ENCODE data around the gene USP34.

Gene USP34

GRCh38 chr2:61235716-61236115, 235.2 kb downstream of the USP34 start:
- Mint-ChIP-seq H3K36me3 (ENCODE audit: low read depth) (peaks cover 56% of the 10 kb centered on the region), H3K4me1 (no peaks in the 10 kb centered on the region), H3K4me3 (no peak overlapping the region), H3K27ac (peak overlapping the region in 1 of 3 experiments; percentile 49), H3K9me3 (no peaks in the 10 kb centered on the region), H3K27me3 (ENCODE audit: low read depth) (no peaks in the 10 kb centered on the region)
- TF ChIP-seq CTCF (IDR thresholded peaks at IDR 0.05; ENCODE audit: unreplicated experiment in 3 of 3): no peak

GRCh38 chr2:61233581-61233980, 237.3 kb downstream of the USP34 start:
- TF ChIP-seq CTCF (IDR thresholded peaks at IDR 0.05; ENCODE audit: unreplicated experiment in 3 of 3): no peak
- Mint-ChIP-seq H3K27ac (no peak overlapping the region), H3K36me3 (ENCODE audit: low read depth) (peaks cover 61% of the 10 kb centered on the region), H3K9me3 (no peaks in the 10 kb centered on the region), H3K27me3 (ENCODE audit: low read depth) (no peaks in the 10 kb centered on the region), H3K4me3 (no peak overlapping the region), H3K4me1 (no peaks in the 10 kb centered on the region)

GRCh38 chr2:61229936-61230335, 241.0 kb downstream of the USP34 start:
- H3K27me3 Mint-ChIP-seq (ENCODE audit: low read depth): no peaks in the 10 kb centered on the region
- no peak overlapping the region for H3K4me3 Mint-ChIP-seq
- TF ChIP-seq CTCF (IDR thresholded peaks at IDR 0.05; ENCODE audit: unreplicated experiment in 3 of 3): no peak
- H3K27ac Mint-ChIP-seq: no peak overlapping the region
- H3K36me3 Mint-ChIP-seq (ENCODE audit: low read depth): peaks cover 79% of the 10 kb centered on the region
- H3K9me3 Mint-ChIP-seq: no peaks in the 10 kb centered on the region
- H3K4me1 Mint-ChIP-seq: no peaks in the 10 kb centered on the region

- no peak overlapping the region for H3K4me3 Mint-ChIP-seq
- H3K27ac Mint-ChIP-seq: no peak overlapping the region
- no peaks in the 10 kb centered on the region for H3K9me3 Mint-ChIP-seq
- peaks cover 77% of the 10 kb centered on the region for H3K36me3 Mint-ChIP-seq (ENCODE audit: low read depth)
- H3K27me3 Mint-ChIP-seq (ENCODE audit: low read depth): no peaks in the 10 kb centered on the region
- no peak for TF ChIP-seq CTCF (IDR thresholded peaks at IDR 0.05; ENCODE audit: unreplicated experiment in 3 of 3)
- H3K4me1 Mint-ChIP-seq: no peaks in the 10 kb centered on the region
These were observed 248.3 kb downstream of the USP34 start for GRCh38 chr2:61222567-61222966.

- Mint-ChIP-seq H3K4me1 (no peaks in the 10 kb centered on the region), H3K9me3 (no peaks in the 10 kb centered on the region), H3K27me3 (ENCODE audit: low read depth) (no peaks in the 10 kb centered on the region), H3K4me3 (no peak overlapping the region), H3K36me3 (ENCODE audit: low read depth) (peaks cover 72% of the 10 kb centered on the region), H3K27ac (no peak overlapping the region)
- no peak for TF ChIP-seq CTCF (IDR thresholded peaks at IDR 0.05; ENCODE audit: unreplicated experiment in 3 of 3)
These were observed 249.1 kb downstream of the USP34 start for GRCh38 chr2:61221819-61222218.

- TF ChIP-seq CTCF (IDR thresholded peaks at IDR 0.05; ENCODE audit: unreplicated experiment in 3 of 3): no peak
- Mint-ChIP-seq H3K27me3 (ENCODE audit: low read depth) (no peaks in the 10 kb centered on the region), H3K9me3 (no peaks in the 10 kb centered on the region), H3K27ac (peak overlapping the region in 1 of 3 experiments; percentile 60), H3K36me3 (ENCODE audit: low read depth) (peaks cover 68% of the 10 kb centered on the region), H3K4me1 (no peaks in the 10 kb centered on the region), H3K4me3 (no peak overlapping the region)
These were observed 250.1 kb downstream of the USP34 start for GRCh38 chr2:61220768-61221167.
